Stimulated activated CD4-positive, alpha-beta T cell treated with anti-CD3 and anti-CD28 coated beads, Interleukin-1b, Interleukin-23, amount 100 ng/mL, for 4 hours (primary cell): ENCODE results near the gene TIMELESS.
"Not testable (repeated sequence)": the region's sequence is repeated elsewhere in the genome, so short reads cannot be mapped to it uniquely, and the experiment has no call there.

ENCODE experiments used
- DNase-seq, 2 donors: peaks; one replicate each; pipeline ENCODE4 v3.0.0-alpha.2; 2020; ENCODE audit warnings: low read depth in 2 of 2

Gene TIMELESS

GRCh38 chr12:56448860-56449621 is at the start of gene TIMELESS:
Gene TIMELESS (minus strand): TSS chr12:56449426. CDS start chr12:56434170, 15,256 bp downstream.
- DNase-seq: peak; percentile 69 to 79

GRCh38 chr12:56498126-56498902 is 49.1 kb upstream of the TIMELESS start:
- not testable (repeated sequence) for DNase-seq

DNA sequence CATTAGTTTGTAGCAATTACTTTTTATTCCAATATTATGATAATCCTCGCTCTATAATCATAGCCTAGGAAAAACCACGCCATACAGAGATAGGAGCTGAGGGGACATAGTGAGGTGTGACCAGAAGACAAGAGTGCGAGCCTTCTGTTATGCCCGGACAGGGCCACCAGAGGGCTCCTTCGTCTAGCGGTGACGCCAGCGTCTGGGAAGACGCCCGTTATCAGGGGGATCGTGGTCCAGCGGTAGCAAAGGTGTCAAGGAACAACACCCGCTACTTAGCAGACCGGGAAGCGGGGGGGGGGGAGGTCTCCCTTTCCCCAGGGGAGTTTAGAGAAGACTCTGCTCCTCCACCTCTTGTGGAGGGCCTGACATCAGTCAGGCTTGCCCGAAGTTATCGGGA is 47.5 kb upstream of the TIMELESS start:
- DNase-seq: peak; percentile 53 to 56

GRCh38 chr12:56494481-56494880 is 45.3 kb upstream of the TIMELESS start:
- DNase-seq: not testable (repeated sequence)

GRCh38 chr12:56494106-56494415 is 44.8 kb upstream of the TIMELESS start:
- not testable (repeated sequence) for DNase-seq

DNA sequence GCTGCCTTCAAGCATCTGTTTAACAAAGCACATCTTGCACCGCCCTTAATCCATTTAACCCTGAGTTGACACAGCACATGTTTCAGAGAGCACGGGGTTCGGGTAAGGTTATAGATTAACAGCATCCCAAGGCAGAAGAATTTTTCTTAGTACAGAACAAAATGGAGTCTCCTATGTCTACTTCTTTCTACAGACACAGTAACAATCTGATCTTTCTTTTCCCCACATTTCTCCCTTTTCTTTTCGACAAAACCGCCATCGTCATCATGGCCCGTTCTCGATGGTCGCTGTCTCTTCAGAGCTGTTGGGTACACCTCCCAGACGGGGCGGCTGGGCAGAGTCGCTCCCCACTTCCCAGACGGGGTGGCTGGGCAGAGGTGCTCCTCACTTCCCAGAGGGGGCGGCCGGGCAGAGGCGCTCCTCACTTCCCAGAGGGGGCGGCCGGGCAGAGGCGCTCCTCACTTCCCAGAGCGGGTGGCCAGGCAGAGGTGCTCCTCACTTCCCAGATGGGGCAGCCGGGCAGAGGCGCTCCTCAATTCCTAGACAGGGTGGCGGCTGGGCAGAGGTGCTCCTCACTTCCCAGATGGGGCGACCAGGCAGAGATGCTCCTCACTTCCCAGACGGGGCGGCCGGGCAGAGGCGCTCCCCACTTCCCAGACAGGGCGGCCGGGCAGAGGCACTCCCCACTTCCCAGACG is 44.3 kb upstream of the TIMELESS start:
- DNase-seq: not testable (repeated sequence)

DNA sequence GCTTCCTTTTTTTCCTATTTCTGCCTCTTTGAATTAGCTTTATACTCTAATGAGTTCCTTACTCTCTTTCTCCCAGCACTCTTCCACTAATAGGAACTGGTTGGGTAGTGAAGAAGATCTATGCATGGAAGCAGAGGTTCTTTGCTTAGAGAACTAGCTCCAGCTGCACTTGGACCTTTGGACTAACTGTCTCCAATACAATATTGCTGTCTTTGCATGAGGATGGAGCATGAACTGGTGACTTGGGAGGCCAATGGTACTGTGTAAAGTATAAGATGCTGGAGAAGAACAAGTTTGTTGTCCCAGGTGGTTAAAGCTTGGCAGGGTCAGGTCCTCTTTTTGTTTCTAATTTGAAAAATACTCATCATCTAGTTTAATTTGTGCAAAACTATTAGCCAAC is 41.1 kb upstream of the TIMELESS start:
- no peak for DNase-seq

DNA sequence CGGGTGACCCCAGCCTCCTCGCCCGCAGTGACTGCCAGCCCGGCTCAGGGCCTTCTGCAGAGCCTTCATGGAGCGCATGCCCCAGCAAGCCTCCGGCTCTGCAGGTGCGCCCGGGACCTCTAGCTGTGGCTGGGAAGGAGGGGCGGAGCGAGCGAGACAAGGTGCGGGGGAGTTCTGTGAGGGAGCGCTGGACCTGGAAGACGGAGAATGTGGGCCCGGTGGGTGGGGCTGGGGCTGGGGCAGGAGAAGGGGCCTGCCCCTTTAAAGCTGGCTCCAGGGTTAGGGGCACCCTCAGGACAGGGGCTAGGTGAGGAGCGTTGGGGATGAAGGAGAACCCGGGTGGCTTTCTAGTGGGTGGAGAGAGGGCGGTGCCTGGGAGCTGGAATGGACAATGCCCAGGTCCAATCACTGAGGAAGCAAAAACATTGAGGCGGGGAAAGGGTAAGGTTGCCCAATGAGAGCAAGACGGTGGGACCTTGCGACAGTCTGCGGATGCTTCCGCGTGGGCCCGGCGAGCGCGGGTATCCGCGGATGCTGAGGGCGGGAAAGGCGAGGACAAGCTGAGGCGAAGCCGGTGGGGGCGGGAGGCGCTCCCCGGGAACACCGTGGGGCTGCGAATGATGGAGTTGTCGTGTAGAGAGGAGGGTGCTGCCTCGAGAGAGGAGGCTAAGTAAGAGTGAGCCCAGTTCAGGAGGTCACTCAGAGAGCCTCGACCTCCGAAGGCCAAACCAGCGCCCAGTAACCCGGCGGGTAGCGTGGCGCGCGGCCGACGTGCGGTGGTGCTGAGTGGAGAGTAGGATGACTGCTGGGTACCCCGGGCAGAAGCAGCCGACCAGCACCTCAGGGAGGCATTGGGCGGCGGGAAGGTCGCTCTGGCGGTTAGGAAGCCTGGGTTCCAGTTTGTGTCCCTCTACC is 39.1 kb upstream of the TIMELESS start, which contains the start of gene GLS2:
TSS of gene GLS2 (minus strand) at position 121 of the 915 bp plus-strand sequence. CDS start at position 78, 43 bp downstream.
- peak; percentile 55 to 66 for DNase-seq

DNA sequence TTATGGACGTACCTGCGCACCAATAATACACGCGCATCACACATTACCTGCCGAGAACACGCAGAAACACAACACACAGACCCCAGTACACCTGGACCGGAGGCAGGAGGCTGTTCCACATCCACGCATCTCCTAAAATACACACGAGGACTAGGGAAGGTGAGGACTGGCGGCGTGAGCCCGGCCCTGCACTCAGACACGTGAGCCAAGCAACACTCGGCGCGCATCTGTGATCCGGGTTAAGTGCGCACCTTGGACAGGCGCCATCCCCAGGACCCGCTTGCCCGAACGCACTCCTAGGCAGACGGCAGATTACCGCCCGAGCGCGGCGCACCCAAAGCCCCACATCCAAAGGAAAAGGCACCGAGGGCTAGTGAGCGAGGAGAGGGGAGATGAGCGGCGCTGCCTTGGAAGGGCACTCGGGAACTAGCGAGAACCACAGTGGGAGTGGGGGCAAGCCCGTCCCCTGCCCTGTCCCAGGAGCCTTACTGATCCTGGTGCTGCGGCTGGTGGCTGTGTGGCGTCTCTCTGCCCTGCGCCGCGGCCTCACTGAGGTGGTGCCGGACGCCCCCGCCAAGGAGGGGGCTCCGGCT is 38.3 kb upstream of the TIMELESS start:
- peak in 1 of 2 donors; percentile 13 for DNase-seq

GRCh38 chr12:56486694-56487093 is 37.5 kb upstream of the TIMELESS start:
- DNase-seq: no peak

GRCh38 chr12:56484566-56484965 is 35.3 kb upstream of the TIMELESS start:
- DNase-seq: no peak

- DNase-seq: no peak
Observed at GRCh38 chr12:56479625-56480024, 30.4 kb upstream of the TIMELESS start.

DNA sequence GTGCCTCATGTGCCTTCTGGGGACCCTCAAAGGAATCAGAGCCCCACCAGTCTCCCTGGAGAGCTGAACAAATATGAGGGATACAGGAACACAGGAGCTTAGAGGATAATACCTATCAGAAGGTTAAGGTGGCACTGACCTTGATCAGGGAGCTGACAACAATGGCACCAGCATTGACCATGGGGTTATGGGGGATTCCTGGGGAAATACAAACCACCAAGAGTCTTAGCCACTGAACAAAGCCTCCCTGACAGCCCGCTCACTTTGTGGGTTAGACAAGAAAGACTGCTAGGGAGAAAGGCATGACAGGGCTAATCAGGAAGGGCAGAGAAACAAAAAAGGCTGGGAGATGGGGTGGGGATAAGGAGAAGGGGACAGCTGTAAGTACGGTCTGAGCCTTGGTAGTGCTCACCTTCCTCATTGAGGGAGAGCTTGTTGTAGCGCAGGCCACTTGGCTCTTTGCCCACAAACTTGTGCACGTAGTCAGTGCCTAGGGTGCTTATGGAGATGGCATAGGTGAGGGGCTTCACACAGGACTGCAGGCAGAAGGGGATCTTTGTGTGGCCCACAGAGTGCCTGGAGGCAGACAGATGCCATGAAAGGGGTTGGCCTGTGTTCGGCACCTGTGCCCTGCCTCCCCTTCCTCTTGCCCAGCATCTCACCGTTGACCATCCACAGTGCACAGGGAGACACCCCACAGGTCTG is 28.4 kb upstream of the TIMELESS start:
- no peak for DNase-seq

- no peak for DNase-seq
Observed at GRCh38 chr12:56476972-56477432, 27.8 kb upstream of the TIMELESS start.

- DNase-seq: no peak
Observed at GRCh38 chr12:56476143-56476542, 26.9 kb upstream of the TIMELESS start.

DNA sequence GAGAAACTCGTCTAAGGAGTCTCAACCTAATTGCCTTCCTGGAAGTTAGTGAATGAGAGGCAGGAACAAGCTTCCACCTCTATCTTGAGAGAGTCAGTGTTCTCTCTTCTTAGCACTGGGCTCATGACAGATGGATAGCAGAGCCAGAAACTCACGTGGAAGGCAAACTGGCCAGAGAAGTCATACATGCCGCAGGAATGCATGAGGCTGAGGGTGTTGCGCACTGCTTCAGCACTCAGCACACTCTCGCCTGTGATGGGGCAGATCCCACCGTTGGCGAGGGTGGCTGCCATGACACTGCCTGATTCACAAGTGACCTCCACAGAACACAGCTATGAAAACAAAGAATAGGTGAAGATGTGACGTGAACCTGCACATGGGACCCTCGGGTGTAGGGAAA is 25.2 kb upstream of the TIMELESS start:
- DNase-seq: no peak

DNA sequence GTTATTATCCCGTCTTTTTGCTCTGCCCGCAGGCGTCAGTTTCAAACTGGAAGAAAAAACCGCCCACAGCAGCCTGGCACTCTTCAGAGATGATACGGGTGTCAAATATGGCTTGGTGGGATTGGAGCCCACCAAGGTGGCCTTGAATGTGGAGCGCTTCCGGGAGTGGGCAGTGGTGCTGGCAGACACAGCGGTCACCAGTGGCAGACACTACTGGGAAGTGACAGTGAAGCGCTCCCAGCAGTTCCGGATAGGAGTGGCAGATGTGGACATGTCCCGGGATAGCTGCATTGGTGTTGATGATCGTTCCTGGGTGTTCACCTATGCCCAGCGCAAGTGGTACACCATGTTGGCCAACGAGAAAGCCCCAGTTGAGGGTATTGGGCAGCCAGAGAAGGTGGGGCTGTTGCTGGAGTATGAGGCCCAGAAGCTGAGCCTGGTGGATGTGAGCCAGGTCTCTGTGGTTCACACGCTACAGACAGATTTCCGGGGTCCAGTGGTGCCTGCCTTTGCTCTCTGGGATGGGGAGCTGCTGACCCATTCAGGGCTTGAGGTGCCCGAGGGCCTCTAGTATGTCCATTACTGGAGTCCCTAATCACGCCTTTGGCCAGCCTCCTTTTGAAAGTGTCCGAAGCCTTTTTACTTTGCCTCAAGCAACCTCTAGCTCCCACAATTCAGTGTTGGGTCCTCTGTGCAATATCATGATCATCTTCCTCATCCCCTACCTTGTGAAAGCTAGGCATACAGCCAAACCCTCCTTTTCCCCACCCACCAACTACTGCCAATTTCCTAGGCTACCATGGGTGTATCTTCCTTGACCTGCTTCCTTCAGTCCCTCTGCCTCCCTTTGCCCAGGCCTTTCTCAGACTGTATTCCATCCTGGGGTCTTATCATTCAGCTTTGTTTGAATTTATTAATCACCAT is 20.0 kb upstream of the TIMELESS start:
- no peak for DNase-seq

GRCh38 chr12:56468216-56469006 is 19.2 kb upstream of the TIMELESS start, which contains the start of gene SPRYD4:
Gene SPRYD4 (plus strand): TSS chr12:56468578. CDS start chr12:56468592, 14 bp downstream.
- DNase-seq: peak; percentile 88 to 92
